GM18951 (cell line): ENCODE results near the gene TRIM69.
"Not testable (repeated sequence)": the region's sequence is repeated elsewhere in the genome, so short reads cannot be mapped to it uniquely, and the experiment has no call there.

ENCODE experiments used
- POLR2A ChIP-seq: IDR thresholded peaks from 4 replicates; pipeline ENCODE4 v1.6.1; 2011; ENCODE audit warnings: mild to moderate bottlenecking; ENCODE audit not compliant: insufficient read length, insufficient read depth; ENCODE audit errors: extremely low read depth
- in situ Hi-C: fragments of 300-500 bp; cut with MboI; formaldehyde crosslinking; loops from one replicate; pipeline ENCODE4 v1.12.0; 2022; ENCODE audit warnings: low sequenced_read_pairs, mixed read lengths, inconsistent platforms; ENCODE audit not compliant: unreplicated experiment

TRIM69 gene

GRCh38 chr15:44720000-44720435, 16.3 kb upstream of the TRIM69 start:
- in situ Hi-C loops: loop anchor here (5.0 kb wide), 1 partner anchor 53 kb away; no protein-coding TSS in a partner anchor
- peak; percentile 48 for TF ChIP-seq POLR2A

- TF ChIP-seq POLR2A: peak; percentile 45
- in situ Hi-C loops: no loop called here
Measured at GRCh38 chr15:44720460-44721176, 15.7 kb upstream of the TRIM69 start.

- in situ Hi-C loops: no loop called here
Measured at GRCh38 chr15:44722011-44722410, 14.3 kb upstream of the TRIM69 start.

GRCh38 chr15:44726136-44726535, 10.2 kb upstream of the TRIM69 start:
- in situ Hi-C loops: no loop called here
- no peak for TF ChIP-seq POLR2A

More at GRCh38 chr15:44722011-44722410, 14.3 kb upstream of the TRIM69 start:
- TF ChIP-seq POLR2A: no peak

- in situ Hi-C loops: no loop called here
- TF ChIP-seq POLR2A: peak; percentile 82
Measured at GRCh38 chr15:44726568-44727484, 9.5 kb upstream of the TRIM69 start.

GRCh38 chr15:44727485-44728231, 8.7 kb upstream of the TRIM69 start:
- no peak for TF ChIP-seq POLR2A
- in situ Hi-C loops: no loop called here

GRCh38 chr15:44728232-44728575, 8.1 kb upstream of the TRIM69 start:
- peak; percentile 55 for TF ChIP-seq POLR2A
- in situ Hi-C loops: not testable (repeated sequence)

- TF ChIP-seq POLR2A: peak; percentile 88
- in situ Hi-C loops: no loop called here
Measured at GRCh38 chr15:44728576-44729407, 7.5 kb upstream of the TRIM69 start.

GRCh38 chr15:44729408-44730127, 6.8 kb upstream of the TRIM69 start:
- in situ Hi-C loops: loop anchor here (10.0 kb wide), 1 partner anchor 135 kb away; no protein-coding TSS in a partner anchor
- TF ChIP-seq POLR2A: no peak

- in situ Hi-C loops: loop anchor here (10.0 kb wide), 1 partner anchor 140 kb away; no protein-coding TSS in a partner anchor
Measured at GRCh38 chr15:44734839-44735481, 1.4 kb upstream of the TRIM69 start.

More at GRCh38 chr15:44734839-44735481, 1.4 kb upstream of the TRIM69 start:
- no peak for TF ChIP-seq POLR2A
